Suprapubic skin (tissue), 4 donors: ENCODE measurements around the gene MRPL10. TPM values are rescaled to one million over a fixed set of nuclear protein-coding genes. Genes with fewer than 3 reads are reported as not detected.

Experiments used
- DNase-seq, 2 donors: peaks; one replicate each; pipeline ENCODE4 v3.0.0-alpha.2; 2019; ENCODE audit warnings: low spot score in 2 of 2
- H3K27ac ChIP-seq: fragments of 200-600 bp; sonication (generic); one replicate; pipeline ENCODE4 v1.5.1; 2019
- H3K27me3 ChIP-seq: fragments of 200-600 bp; sonication (generic); one replicate; pipeline ENCODE4 v1.5.1; 2019
- H3K36me3 ChIP-seq: fragments of 200-600 bp; sonication (generic); one replicate; pipeline ENCODE4 v1.5.1; 2019
- H3K4me1 ChIP-seq: fragments of 200-600 bp; sonication (generic); one replicate; pipeline ENCODE4 v1.5.1; 2019
- H3K4me3 ChIP-seq: fragments of 200-600 bp; sonication (generic); one replicate; pipeline ENCODE4 v1.5.1; 2019; ENCODE audit warnings: mild to moderate bottlenecking
- H3K9me3 ChIP-seq: fragments of 200-600 bp; sonication (generic); one replicate; pipeline ENCODE4 v1.5.1; 2019
- EP300 ChIP-seq: sonication (generic); formaldehyde crosslinking; IDR thresholded peaks from one replicate; pipeline ENCODE4 v1.6.1; 2017; ENCODE audit warnings: antibody characterized with exemption
- POLR2A ChIP-seq, 2 donors: fragments of 450-650 bp; IDR thresholded peaks; one replicate each; pipeline ENCODE4 v1.6.1; 2017; ENCODE audit warnings: antibody characterized with exemption in 2 of 2, mild to moderate bottlenecking in 2 of 2, moderate library complexity in 2 of 2
- POLR2AphosphoS5 ChIP-seq, 3 donors: sonication (generic); formaldehyde crosslinking; IDR thresholded peaks; one replicate each; pipeline ENCODE4 v1.6.1; 2017; ENCODE audit warnings: antibody characterized with exemption in 3 of 3
- WGBS: methylation state at CpG from one replicate; pipeline ENCODE4 v1.1.5; 2018; 5-methylcytosine and 5-hydroxymethylcytosine counted together
- total RNA-seq, 4 donors: library from RNA; depleted of rRNA; stranded (reverse); fragments of >200 nt; gene quantifications; one replicate each; pipeline ENCODE4 v1.1.0, GENCODE V29; 2016
- TF ChIP-seq, protein P1 (sequence below), 2 donors: fragments of 200-600 bp in 1 of 2; fragments of 450-650 bp in 1 of 2; sonication (generic) in 1 of 2; IDR thresholded peaks; one replicate each; pipeline ENCODE4 v1.5.1; 2016 to 2019; ENCODE audit warnings: antibody characterized with exemption in 2 of 2, mild to moderate bottlenecking in 1 of 2, moderate library complexity in 1 of 2

Gene MRPL10
- total RNA-seq, 4 donors from 2014 or later = 27.7 to 33.8 (median 31.2) TPM

DNA sequence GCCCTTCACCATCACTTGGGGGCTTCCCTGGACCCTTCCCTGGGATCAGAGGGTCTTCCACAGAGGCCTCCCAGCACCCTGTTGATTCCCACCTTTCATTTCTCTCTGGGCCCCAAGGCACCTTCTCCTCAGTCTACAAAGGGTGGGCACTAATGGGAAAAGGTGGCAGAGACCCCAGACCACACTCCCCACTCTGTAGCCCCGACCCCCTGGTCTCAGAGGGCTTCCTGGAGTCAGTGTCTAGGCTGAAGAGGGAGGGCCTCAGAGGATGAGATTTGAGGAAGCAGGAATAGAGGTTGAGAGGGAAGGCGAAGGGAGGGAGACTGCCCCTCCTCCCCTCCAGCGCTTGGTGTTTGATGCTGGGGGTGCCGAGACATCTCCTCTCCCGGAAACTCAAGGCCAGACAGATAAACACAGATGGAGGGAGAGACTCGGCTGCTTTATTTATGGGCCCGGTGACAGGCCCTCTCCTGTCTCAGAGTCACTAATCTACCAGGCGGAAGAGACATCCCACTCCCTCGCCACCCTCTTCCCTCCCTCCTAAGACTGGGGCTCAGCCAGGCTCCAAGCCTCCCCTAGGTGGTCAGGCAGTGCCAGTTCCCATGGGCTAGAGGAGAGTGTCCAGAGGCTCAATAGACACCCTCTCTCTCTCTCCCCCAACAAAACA lies 46.2 kb upstream of the MRPL10 start:
- Histone ChIP-seq H3K36me3 (no peaks in the 10 kb centered on the region), H3K4me3 (no peak overlapping the region), H3K4me1 (peaks cover 17% of the 10 kb centered on the region), H3K9me3 (no peaks in the 10 kb centered on the region), H3K27me3 (peaks cover 49% of the 10 kb centered on the region), H3K27ac (no peak overlapping the region)
- 56% methylated on average over 9 of the region's 9 CpGs for WGBS
- no peak for DNase-seq
- TF ChIP-seq POLR2AphosphoS5 (IDR thresholded peaks at IDR 0.05) (no peak), POLR2A (IDR thresholded peaks at IDR 0.05) (no peak), EP300 (no peak)
- TF ChIP-seq, protein P1, sequence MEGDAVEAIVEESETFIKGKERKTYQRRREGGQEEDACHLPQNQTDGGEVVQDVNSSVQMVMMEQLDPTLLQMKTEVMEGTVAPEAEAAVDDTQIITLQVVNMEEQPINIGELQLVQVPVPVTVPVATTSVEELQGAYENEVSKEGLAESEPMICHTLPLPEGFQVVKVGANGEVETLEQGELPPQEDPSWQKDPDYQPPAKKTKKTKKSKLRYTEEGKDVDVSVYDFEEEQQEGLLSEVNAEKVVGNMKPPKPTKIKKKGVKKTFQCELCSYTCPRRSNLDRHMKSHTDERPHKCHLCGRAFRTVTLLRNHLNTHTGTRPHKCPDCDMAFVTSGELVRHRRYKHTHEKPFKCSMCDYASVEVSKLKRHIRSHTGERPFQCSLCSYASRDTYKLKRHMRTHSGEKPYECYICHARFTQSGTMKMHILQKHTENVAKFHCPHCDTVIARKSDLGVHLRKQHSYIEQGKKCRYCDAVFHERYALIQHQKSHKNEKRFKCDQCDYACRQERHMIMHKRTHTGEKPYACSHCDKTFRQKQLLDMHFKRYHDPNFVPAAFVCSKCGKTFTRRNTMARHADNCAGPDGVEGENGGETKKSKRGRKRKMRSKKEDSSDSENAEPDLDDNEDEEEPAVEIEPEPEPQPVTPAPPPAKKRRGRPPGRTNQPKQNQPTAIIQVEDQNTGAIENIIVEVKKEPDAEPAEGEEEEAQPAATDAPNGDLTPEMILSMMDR (IDR thresholded peaks at IDR 0.05) = no peak

GRCh38 chr17:47875011-47875985 lies 44.0 kb upstream of the MRPL10 start:
- H3K4me3 ChIP-seq = no peak overlapping the region
- H3K4me1 ChIP-seq = peaks cover 15% of the 10 kb centered on the region
- peaks cover 70% of the 10 kb centered on the region for H3K27me3 ChIP-seq
- 54% methylated on average over 10 of the region's 11 CpGs for WGBS
- no peaks in the 10 kb centered on the region for H3K36me3 ChIP-seq
- DNase-seq = no peak
- H3K27ac ChIP-seq = no peak overlapping the region
- no peaks in the 10 kb centered on the region for H3K9me3 ChIP-seq
- TF ChIP-seq, protein P1 (IDR thresholded peaks at IDR 0.05) = no peak
- TF ChIP-seq POLR2A (IDR thresholded peaks at IDR 0.05) (no peak), EP300 (no peak), POLR2AphosphoS5 (IDR thresholded peaks at IDR 0.05) (no peak)

- no peak overlapping the region for H3K27ac ChIP-seq
- H3K9me3 ChIP-seq = no peaks in the 10 kb centered on the region
- WGBS = 76% methylated on average over 4 of the region's 4 CpGs
- no peak for TF ChIP-seq POLR2A (IDR thresholded peaks at IDR 0.05)
- no peak for TF ChIP-seq EP300
- TF ChIP-seq, protein P1 (IDR thresholded peaks at IDR 0.05) = no peak
- H3K36me3 ChIP-seq = no peaks in the 10 kb centered on the region
- peaks cover 15% of the 10 kb centered on the region for H3K4me1 ChIP-seq
- no peak overlapping the region for H3K4me3 ChIP-seq
- no peak for DNase-seq
- H3K27me3 ChIP-seq = peaks cover 77% of the 10 kb centered on the region
Observed at GRCh38 chr17:47873200-47874090, 42.1 kb upstream of the MRPL10 start.

DNA sequence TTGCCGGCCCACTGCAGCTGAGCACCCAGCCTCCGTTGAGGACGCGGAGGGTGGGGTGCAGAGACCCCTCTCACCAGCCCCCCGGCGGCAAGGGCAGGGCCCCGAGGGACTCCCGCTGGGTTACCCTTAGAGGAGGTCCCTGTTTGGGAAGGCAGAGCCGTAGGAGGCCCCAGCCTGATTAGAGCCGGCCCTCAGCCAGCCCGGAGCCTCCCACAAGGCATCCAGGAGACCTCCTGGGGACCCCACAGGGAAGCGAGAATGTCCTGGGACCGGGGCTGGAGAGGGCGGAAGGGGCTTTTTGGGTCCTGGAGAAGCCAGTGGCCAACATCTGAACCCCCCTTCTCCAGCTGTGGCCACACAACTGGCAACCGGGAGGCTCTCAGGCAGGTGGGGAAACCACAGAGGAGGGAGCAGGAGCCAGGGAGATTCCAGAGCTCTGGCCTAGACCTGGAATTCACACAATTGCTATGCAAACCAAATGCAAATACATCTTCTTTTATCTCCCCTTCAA lies 41.4 kb upstream of the MRPL10 start:
- H3K36me3 ChIP-seq = no peaks in the 10 kb centered on the region
- peaks cover 15% of the 10 kb centered on the region for H3K4me1 ChIP-seq
- peaks cover 76% of the 10 kb centered on the region for H3K27me3 ChIP-seq
- 50% methylated on average over 1 of the region's 15 CpGs for WGBS
- no peak for TF ChIP-seq POLR2AphosphoS5 (IDR thresholded peaks at IDR 0.05)
- TF ChIP-seq, protein P1 (IDR thresholded peaks at IDR 0.05) = no peak
- TF ChIP-seq POLR2A (IDR thresholded peaks at IDR 0.05) = no peak
- no peak for TF ChIP-seq EP300
- no peak overlapping the region for H3K27ac ChIP-seq
- no peak overlapping the region for H3K4me3 ChIP-seq
- no peak for DNase-seq
- H3K9me3 ChIP-seq = no peaks in the 10 kb centered on the region
